Measurements from ENCODE around the gene GALNT3.

GRCh38 chr2:165762723-165763122 lies 31.3 kb downstream of the GALNT3 start:
- TF ChIP-seq CTCF (IDR thresholded peaks at IDR 0.05): no peak
- TF ChIP-seq POLR2A (IDR thresholded peaks at IDR 0.05): no peak
